Progenitor cell of endocrine pancreas (in vitro differentiated cells): ENCODE data around the gene FNDC11. TPM values are rescaled to one million over a fixed set of nuclear protein-coding genes. Genes with fewer than 3 reads are reported as not detected.
A peak's percentile ranks its signal among the peaks of the same experiment; 100 is the strongest.
"Not testable (repeated sequence)": the region's sequence is repeated elsewhere in the genome, so short reads cannot be mapped to it uniquely, and the experiment has no call there.

Experiments used
- DNase-seq: peaks from one replicate; pipeline ENCODE4 v3.0.0; 2021; ENCODE audit warnings: low spot score; ENCODE audit not compliant: unreplicated experiment
- H3K27ac Mint-ChIP-seq: 2 replicates; pipeline ENCODE4 v1.8.0; 2021; ENCODE audit warnings: mild to moderate bottlenecking, moderate library complexity, mixed read lengths
- H3K27me3 Mint-ChIP-seq: 2 replicates; pipeline ENCODE4 v1.8.0; 2021; ENCODE audit warnings: mixed read lengths
- H3K36me3 Mint-ChIP-seq: 2 replicates; pipeline ENCODE4 v1.8.0; 2022; ENCODE audit warnings: mixed read lengths; ENCODE audit not compliant: insufficient read depth
- H3K4me1 Mint-ChIP-seq: 2 replicates; pipeline ENCODE4 v1.8.0; 2021; ENCODE audit warnings: low read depth, mixed read lengths
- H3K4me3 Mint-ChIP-seq: 2 replicates; pipeline ENCODE4 v1.8.0; 2021; ENCODE audit warnings: low read depth, mild to moderate bottlenecking, moderate library complexity, mixed read lengths
- H3K9me3 Mint-ChIP-seq: 2 replicates; pipeline ENCODE4 v1.8.0; 2021; ENCODE audit warnings: low read depth, mixed read lengths
- CTCF ChIP-seq: fragments of 200-600 bp; sonication (generic); IDR thresholded peaks from one replicate; pipeline ENCODE4 v1.5.0; 2021; ENCODE audit warnings: antibody characterized with exemption, mild to moderate bottlenecking; ENCODE audit not compliant: unreplicated experiment
- total RNA-seq: library from RNA; stranded (reverse); gene quantifications from 2 replicates; pipeline ENCODE4 v1.2.1, GENCODE V29; 2021

The FNDC11 gene
- total RNA-seq, 1 donor from 2014 or later, result 1.9 TPM

- no peak for DNase-seq
- no peaks in the 10 kb centered on the region for H3K36me3 Mint-ChIP-seq
- H3K27ac Mint-ChIP-seq, result no peak overlapping the region
- no peaks in the 10 kb centered on the region for H3K4me1 Mint-ChIP-seq
- H3K27me3 Mint-ChIP-seq, result peaks cover 8% of the 10 kb centered on the region
- H3K4me3 Mint-ChIP-seq, result peak overlapping the region; percentile 69
- no peak for TF ChIP-seq CTCF
- no peaks in the 10 kb centered on the region for H3K9me3 Mint-ChIP-seq
Measured at GRCh38 chr20:63554361-63555278, 661 bp downstream of the FNDC11 start.

GRCh38 chr20:63555661-63556381 is 1.9 kb downstream of the FNDC11 start:
- Mint-ChIP-seq H3K27me3 (peaks cover 8% of the 10 kb centered on the region), H3K9me3 (no peaks in the 10 kb centered on the region), H3K4me3 (no peak overlapping the region), H3K27ac (no peak overlapping the region), H3K4me1 (no peaks in the 10 kb centered on the region), H3K36me3 (peaks cover 3% of the 10 kb centered on the region)
- TF ChIP-seq CTCF, result no peak
- DNase-seq, result no peak

DNA sequence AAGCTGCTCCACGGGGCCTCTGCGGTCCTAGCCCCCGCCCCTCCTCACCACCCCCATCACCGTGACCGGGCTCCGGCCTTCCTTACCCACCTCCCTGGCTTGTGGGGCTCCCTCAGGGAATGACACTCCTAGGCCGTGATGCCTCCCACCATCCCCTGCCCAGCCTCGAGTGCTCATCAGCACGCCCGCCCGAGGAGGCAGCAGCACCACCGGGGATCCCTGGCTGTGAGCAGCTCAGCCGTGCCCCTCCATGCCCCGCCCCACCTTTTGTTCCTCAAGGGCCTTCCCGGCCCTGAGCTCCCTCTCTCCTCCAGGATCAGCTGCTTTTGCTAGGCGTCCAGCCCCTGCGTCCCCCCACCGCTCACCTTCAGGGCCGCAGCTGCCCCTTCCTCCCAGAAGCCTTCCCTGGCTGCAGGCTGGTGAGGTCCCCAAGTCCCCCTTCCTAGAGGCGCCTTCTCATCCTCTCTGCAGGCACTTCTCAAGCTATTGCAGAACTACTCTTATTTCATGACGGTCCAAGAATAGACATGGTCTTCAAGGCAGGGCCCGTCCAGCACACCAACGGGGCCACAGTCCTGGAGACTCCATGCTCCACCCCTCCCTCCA is 3.0 kb downstream of the FNDC11 start:
- H3K9me3 Mint-ChIP-seq, result no peaks in the 10 kb centered on the region
- peak overlapping the region; percentile 21 for H3K4me3 Mint-ChIP-seq
- peaks cover 3% of the 10 kb centered on the region for H3K27me3 Mint-ChIP-seq
- no peak overlapping the region for H3K27ac Mint-ChIP-seq
- DNase-seq, result no peak
- TF ChIP-seq CTCF, result no peak
- H3K4me1 Mint-ChIP-seq, result no peaks in the 10 kb centered on the region
- H3K36me3 Mint-ChIP-seq, result peaks cover 3% of the 10 kb centered on the region

DNA sequence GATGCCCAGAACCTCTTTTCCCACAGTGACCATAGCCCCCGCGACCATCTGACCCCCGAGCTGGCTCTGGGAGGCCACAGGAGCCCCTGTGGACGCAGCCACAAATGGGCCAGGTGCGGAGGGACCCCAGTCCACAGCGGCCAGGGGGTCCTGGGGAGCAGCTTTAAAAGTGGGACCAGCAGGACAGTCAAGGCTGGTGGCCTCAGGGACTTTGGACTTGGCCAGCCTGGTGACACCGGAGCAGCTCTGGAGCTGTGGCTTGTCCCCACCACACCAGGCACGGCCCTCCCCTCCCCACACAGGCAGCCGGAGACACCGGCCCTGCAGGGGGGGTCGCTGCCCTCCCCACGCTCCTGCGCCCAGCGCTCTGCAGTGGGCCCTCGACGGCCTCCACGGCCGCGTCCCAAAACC is 3.5 kb downstream of the FNDC11 start:
- peaks cover 3% of the 10 kb centered on the region for H3K36me3 Mint-ChIP-seq
- H3K4me1 Mint-ChIP-seq, result no peaks in the 10 kb centered on the region
- no peak for TF ChIP-seq CTCF
- no peak overlapping the region for H3K27ac Mint-ChIP-seq
- no peak overlapping the region for H3K4me3 Mint-ChIP-seq
- peaks cover 2% of the 10 kb centered on the region for H3K27me3 Mint-ChIP-seq
- DNase-seq, result no peak
- H3K9me3 Mint-ChIP-seq, result no peaks in the 10 kb centered on the region

GRCh38 chr20:63558804-63559484 is 5.0 kb downstream of the FNDC11 start:
- DNase-seq, result no peak
- Mint-ChIP-seq H3K27me3 (no peaks in the 10 kb centered on the region), H3K9me3 (no peaks in the 10 kb centered on the region), H3K4me3 (no peak overlapping the region), H3K4me1 (no peaks in the 10 kb centered on the region), H3K27ac (no peak overlapping the region), H3K36me3 (peaks cover 3% of the 10 kb centered on the region)
- TF ChIP-seq CTCF, result no peak

DNA sequence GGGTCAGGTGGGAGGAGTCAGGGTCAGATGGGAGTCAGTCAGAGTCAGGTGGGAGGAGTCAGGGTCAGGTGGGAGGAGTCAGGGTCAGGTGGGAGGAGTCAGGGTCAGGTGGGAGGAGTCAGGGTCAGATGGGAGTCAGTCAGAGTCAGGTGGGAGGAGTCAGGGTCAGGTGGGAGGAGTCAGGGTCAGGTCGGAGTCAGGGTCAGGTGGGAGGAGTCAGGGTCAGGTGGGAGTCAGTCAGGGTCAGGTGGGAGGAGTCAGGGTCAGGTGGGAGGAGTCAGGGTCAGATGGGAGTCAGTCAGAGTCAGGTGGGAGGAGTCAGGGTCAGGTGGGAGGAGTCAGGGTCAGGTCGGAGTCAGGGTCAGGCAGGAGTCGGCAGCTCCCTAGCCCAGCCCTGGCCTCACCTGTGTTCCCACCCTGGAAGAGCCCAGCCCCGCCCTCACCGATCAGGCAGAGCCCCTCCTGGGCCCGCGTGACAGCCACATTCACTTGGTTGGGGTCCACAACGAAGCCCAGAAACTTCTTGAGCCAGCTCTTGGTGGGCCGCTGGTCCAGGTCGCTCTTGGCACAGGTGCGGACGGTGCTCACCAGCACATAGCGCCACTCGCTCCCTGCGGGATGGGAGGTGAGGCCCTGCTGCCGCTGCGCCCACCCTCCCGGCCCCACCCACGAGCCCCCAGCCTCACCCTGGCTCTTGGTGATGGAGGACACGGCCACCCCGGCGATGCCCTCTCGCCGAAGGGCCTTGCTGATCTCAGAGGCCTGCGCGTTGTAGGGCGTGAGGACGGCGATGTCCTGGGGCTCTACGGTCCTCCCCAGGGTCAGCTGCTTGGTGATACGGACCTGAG is 5.8 kb downstream of the FNDC11 start:
- not testable (repeated sequence) for H3K4me3 Mint-ChIP-seq, H3K27ac Mint-ChIP-seq, H3K36me3 Mint-ChIP-seq, H3K9me3 Mint-ChIP-seq, H3K27me3 Mint-ChIP-seq, H3K4me1 Mint-ChIP-seq, DNase-seq
